ENCODE data around the gene PTGFR. TPM values are rescaled to one million over a fixed set of nuclear protein-coding genes. Genes with fewer than 3 reads are reported as not detected.

The PTGFR gene
- total RNA-seq, 2 experiments from 2014 or later: not detected

DNA sequence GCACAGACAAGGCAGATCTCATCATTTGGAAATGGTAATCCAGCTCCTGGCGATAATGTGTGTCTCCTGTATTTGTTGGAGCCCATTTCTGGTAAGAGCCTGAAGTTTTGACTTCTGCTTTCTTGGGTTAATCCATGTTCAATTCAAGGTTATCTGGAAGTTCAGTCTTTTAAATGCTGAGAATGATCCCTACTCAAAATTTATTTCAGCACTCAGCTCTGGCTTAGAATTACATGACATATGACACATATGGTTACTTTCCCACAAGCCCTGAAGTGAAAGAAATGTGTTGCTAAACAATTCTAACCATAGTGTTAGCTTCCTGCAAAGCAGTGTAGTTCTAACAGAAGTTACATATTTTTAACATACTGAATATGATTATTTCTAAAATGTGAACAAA lies 2.7 kb downstream of the PTGFR start:
- Mint-ChIP-seq H3K27me3 (peaks cover 40% of the 10 kb centered on the region), H3K4me1 (peaks cover 4% of the 10 kb centered on the region), H3K36me3 (no peaks in the 10 kb centered on the region), H3K9me3 (peaks cover 6% of the 10 kb centered on the region), H3K27ac (no peak overlapping the region), H3K4me3 (no peak overlapping the region)
- DNase-seq: no peak

DNA sequence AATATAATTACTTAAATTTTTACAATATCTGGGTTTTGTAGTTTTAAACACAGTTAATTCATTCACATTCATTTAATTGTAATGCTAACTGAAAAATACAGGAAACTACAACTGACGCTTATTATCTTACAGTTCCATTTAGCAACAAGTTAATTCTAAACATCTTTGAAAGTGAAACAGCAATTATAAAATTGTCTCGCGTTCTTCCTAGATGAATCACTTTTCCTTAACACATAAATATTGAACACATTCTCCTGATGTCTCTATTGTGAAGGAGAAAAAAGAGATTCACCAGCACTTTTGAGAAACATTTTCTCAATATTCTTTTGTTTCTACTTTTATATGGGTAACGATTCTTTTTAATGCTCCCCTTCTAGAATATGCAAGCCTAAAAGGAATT lies 6.4 kb downstream of the PTGFR start:
- peaks cover 14% of the 10 kb centered on the region for H3K27me3 Mint-ChIP-seq

DNA sequence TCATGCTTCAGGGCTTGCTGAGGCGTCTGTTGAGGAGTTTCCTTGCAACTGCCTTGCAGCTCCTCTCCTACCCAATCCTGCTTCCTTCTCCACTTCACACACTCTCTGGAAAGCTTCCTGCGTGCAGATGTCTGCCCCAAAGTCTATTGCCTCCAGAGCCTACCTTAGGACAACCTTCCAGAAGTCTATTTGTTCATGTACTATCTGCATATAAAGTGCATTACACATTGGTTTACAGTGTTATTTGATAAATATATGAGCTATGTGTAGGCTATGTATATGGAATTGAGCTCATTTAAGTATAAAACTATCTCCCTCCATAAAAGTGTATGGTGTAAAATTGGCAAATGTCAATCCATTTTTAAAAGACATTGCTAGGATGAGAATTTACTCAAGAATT lies 9.8 kb downstream of the PTGFR start:
- DNase-seq: no peak
- Mint-ChIP-seq H3K27ac (no peak overlapping the region), H3K4me1 (no peaks in the 10 kb centered on the region), H3K27me3 (peaks cover 11% of the 10 kb centered on the region), H3K9me3 (no peaks in the 10 kb centered on the region), H3K36me3 (no peaks in the 10 kb centered on the region), H3K4me3 (no peak overlapping the region)

More for the DNA sequence above, 6.4 kb downstream of the PTGFR start:
- H3K27ac Mint-ChIP-seq: no peak overlapping the region
- no peak for DNase-seq
- no peaks in the 10 kb centered on the region for H3K36me3 Mint-ChIP-seq
- H3K4me3 Mint-ChIP-seq: no peak overlapping the region
- no peaks in the 10 kb centered on the region for H3K4me1 Mint-ChIP-seq
- no peaks in the 10 kb centered on the region for H3K9me3 Mint-ChIP-seq

DNA sequence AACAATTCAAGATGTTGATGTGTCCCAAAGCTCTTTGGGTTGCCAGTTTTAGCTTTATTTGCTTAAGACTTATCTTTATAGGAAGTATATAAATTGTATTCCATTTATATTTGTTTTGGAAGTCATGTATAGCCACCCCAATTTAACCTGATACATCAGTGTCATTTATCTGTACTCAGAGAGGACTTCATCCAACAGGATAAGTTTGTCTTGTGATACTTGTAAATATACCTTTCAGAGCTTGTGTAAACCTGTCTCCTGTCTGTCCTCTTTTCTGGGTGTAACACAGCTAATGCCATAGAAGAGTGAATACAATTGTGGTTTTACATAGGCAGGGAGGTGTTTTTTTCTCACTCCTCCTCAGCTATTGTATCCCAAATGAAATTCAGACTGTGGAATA lies 10.4 kb downstream of the PTGFR start:
- no peak overlapping the region for H3K4me3 Mint-ChIP-seq
- no peak for DNase-seq
- H3K27ac Mint-ChIP-seq: no peak overlapping the region
- no peaks in the 10 kb centered on the region for H3K9me3 Mint-ChIP-seq
- no peaks in the 10 kb centered on the region for H3K36me3 Mint-ChIP-seq
- peaks cover 11% of the 10 kb centered on the region for H3K27me3 Mint-ChIP-seq
- H3K4me1 Mint-ChIP-seq: no peaks in the 10 kb centered on the region

DNA sequence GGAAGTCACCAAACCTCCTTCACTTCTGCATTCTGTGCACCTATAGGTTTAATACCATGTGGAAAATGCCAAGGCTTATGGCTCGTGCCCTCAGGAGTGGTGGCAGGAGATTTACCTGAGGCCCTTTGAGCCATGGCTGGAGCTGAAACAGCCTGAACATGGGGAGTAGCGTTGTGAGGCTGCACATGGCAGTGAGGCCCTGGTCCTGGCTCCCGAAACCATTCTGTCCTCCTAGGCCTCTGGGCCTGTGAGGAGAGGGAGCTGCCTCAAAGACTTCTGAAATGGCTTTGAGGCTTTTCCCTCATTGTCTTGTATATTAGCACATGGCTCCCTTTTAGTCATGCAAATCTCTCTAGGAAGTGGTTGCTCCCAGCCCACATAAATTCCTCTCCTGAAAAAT lies 20.6 kb downstream of the PTGFR start:
- no peak for DNase-seq
- no peak overlapping the region for H3K4me3 Mint-ChIP-seq
- no peak overlapping the region for H3K27ac Mint-ChIP-seq
- no peaks in the 10 kb centered on the region for H3K4me1 Mint-ChIP-seq
- peaks cover 4% of the 10 kb centered on the region for H3K27me3 Mint-ChIP-seq
- H3K36me3 Mint-ChIP-seq: no peaks in the 10 kb centered on the region
- peaks cover 11% of the 10 kb centered on the region for H3K9me3 Mint-ChIP-seq

DNA sequence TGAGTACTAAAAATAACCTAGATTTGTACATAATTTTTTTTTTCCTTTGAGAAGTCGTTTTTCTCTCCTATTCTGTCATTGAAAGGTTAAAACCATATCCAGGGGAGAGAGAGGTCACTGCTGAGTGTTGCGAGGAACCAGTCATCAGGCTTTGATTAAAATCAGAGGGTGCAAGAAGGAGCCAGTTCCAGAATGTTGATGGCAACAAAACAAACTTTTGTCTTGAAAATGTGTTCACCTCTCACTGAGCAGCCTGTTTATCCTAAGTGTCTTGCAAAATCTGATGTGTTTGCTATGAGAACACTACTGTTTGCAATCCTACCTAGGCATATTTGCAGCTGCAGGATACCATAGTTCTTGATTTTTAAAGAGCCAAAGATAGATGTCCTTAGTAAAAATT lies 25.9 kb downstream of the PTGFR start:
- H3K27ac Mint-ChIP-seq: no peak overlapping the region
- H3K27me3 Mint-ChIP-seq: peaks cover 4% of the 10 kb centered on the region
- no peaks in the 10 kb centered on the region for H3K4me1 Mint-ChIP-seq
- H3K4me3 Mint-ChIP-seq: no peak overlapping the region
- H3K9me3 Mint-ChIP-seq: peaks cover 9% of the 10 kb centered on the region
- DNase-seq: no peak
- no peaks in the 10 kb centered on the region for H3K36me3 Mint-ChIP-seq

DNA sequence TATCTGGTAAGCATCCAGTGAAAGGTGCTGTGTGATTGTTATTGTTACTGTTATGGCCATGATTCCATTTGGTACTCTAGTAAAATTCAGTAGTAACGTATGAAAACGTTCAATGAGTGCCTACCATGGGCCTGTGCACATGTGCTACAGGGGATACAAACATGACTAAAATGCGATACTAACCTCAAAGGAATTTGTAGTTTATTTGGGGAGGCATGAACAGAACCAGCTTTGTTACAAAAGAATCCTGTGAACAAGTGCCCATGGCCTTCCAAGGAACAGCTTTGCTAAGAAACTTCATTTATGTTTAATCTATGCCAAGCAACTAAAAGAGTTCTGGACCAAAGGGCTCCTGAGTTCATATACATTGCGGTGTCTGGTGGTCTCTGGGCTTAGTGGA lies 28.7 kb downstream of the PTGFR start:
- Mint-ChIP-seq H3K27ac (no peak overlapping the region), H3K36me3 (no peaks in the 10 kb centered on the region), H3K4me3 (no peak overlapping the region), H3K27me3 (no peaks in the 10 kb centered on the region), H3K9me3 (no peaks in the 10 kb centered on the region), H3K4me1 (no peaks in the 10 kb centered on the region)
- no peak for DNase-seq

DNA sequence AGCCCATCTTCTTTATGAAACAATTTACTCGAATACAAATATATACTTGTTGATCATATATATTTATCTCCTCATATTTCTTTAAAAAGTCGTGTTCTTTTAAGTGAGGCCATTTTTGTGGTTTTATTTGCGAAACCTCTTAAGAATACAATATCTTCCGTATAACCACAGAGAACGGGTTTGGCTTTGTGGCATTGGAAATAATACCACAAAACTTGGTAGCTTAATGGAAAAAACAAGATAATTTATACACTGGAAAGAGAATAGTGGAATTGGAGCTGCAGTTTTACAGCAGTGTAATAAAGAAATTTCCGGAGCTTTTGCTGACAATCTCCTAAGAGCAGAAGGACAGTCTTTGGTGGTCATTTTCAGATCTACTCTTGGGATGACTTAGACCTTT lies 29.4 kb downstream of the PTGFR start:
- Mint-ChIP-seq H3K4me1 (no peaks in the 10 kb centered on the region), H3K36me3 (no peaks in the 10 kb centered on the region), H3K4me3 (no peak overlapping the region), H3K27me3 (no peaks in the 10 kb centered on the region), H3K9me3 (no peaks in the 10 kb centered on the region), H3K27ac (no peak overlapping the region)
- no peak for DNase-seq

DNA sequence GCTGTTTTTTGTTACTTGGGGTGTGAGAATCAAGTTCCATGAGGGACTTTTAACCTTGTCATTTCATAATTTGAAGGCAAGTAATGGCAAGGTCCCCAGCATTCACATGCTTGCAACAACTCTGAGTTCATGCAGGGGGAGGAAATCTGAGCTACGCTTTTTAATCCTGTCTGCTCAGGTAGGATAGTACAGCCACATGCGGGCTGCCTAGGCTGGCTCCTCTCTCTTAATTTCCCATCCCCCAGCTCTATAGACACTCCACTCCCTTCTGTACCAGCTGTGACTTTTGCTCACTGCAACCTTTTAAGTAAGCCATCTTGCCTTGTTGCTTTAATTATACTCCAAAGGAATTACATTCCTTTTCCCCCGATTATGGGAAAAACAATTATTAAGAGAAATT lies 30.1 kb downstream of the PTGFR start:
- no peak overlapping the region for H3K27ac Mint-ChIP-seq
- no peaks in the 10 kb centered on the region for H3K36me3 Mint-ChIP-seq
- no peaks in the 10 kb centered on the region for H3K4me1 Mint-ChIP-seq
- no peak for DNase-seq
- H3K27me3 Mint-ChIP-seq: no peaks in the 10 kb centered on the region
- H3K9me3 Mint-ChIP-seq: no peaks in the 10 kb centered on the region
- no peak overlapping the region for H3K4me3 Mint-ChIP-seq

DNA sequence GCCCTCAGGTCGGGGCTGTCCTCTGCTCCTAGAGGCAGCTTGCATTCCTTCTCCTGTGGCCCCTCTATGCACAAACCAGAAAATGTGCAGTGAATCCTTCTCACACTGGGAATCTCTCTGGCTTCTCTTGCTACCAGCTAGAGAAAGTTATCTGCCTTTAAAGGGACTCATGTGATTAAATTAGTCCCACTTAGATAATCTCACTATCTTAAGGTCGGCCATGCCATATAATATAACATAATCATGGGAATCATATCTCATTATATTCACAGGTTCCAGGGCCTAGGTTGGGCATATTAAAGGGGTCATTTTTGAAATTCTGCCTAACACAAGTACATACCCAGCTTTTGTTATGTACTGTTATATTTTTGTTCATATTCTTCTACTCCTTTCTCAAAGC lies 31.4 kb downstream of the PTGFR start:
- H3K27ac Mint-ChIP-seq: no peak overlapping the region
- H3K36me3 Mint-ChIP-seq: no peaks in the 10 kb centered on the region
- H3K4me3 Mint-ChIP-seq: no peak overlapping the region
- no peaks in the 10 kb centered on the region for H3K4me1 Mint-ChIP-seq
- DNase-seq: no peak
- no peaks in the 10 kb centered on the region for H3K9me3 Mint-ChIP-seq
- H3K27me3 Mint-ChIP-seq: no peaks in the 10 kb centered on the region

DNA sequence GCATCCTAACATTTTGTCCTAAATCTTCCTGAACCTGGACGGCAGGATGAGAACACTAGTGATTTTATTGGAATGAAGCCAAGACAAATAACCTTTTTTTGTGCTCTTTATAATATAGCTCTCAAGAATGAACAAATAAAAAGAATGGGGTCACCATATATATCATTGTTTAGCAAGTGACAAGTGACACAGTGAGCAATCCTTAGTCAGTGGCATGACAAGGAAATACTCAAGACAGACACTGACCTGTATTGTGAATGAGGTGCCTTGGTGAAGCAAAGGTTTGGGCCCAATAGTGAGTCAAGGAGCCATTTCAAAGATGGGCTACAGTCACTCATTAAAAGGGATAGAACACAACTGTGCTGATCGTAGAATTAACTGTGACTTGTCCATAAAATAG lies 35.7 kb downstream of the PTGFR start:
- no peak for DNase-seq
- H3K27me3 Mint-ChIP-seq: no peaks in the 10 kb centered on the region

DNA sequence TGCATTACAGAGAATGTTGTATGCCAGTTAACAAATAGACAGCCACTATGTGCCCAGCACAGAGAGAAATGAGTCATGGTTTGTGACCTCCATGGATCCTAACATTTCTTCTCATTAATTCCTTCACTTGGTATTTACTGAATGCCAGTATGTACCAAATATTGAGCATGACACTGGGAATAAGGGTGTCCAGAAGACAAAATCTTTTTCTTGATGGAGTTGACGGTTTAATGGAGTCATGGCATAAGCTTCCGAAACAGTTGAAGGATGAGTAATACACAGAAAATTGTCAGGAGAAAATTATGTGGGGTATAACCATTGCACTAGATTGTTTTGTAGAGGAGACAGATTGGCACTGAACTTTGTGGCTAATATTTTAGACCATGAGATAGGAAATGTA lies 36.9 kb downstream of the PTGFR start:
- Mint-ChIP-seq H3K27me3 (no peaks in the 10 kb centered on the region), H3K4me1 (no peaks in the 10 kb centered on the region), H3K4me3 (no peak overlapping the region), H3K27ac (no peak overlapping the region), H3K36me3 (no peaks in the 10 kb centered on the region), H3K9me3 (no peaks in the 10 kb centered on the region)
- DNase-seq: no peak

More for the DNA sequence above, 35.7 kb downstream of the PTGFR start:
- H3K4me1 Mint-ChIP-seq: no peaks in the 10 kb centered on the region
- H3K4me3 Mint-ChIP-seq: no peak overlapping the region
- H3K9me3 Mint-ChIP-seq: no peaks in the 10 kb centered on the region
- no peaks in the 10 kb centered on the region for H3K36me3 Mint-ChIP-seq
- H3K27ac Mint-ChIP-seq: no peak overlapping the region

DNA sequence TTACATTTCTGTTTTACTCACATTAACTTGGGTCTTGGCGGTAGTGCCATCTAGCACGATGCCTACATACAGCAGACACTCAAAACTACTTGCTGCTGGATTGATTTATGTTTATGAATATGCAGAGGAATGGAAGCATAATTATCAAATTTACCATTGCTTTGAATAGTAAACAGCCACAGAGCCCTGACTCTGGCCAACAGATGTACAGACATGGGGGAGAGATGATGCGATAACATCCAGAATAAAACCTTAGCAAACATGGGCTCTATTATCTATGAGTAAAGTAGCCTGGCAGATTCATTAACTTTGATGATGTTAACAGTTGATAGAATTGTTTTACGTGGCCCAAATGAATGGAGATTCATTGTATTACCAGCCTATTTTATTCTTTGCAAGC lies 42.8 kb downstream of the PTGFR start:
- H3K27ac Mint-ChIP-seq: no peak overlapping the region
- no peaks in the 10 kb centered on the region for H3K27me3 Mint-ChIP-seq
- no peaks in the 10 kb centered on the region for H3K4me1 Mint-ChIP-seq
- H3K4me3 Mint-ChIP-seq: no peak overlapping the region
- H3K36me3 Mint-ChIP-seq: no peaks in the 10 kb centered on the region
- no peak for DNase-seq
- H3K9me3 Mint-ChIP-seq: no peaks in the 10 kb centered on the region

DNA sequence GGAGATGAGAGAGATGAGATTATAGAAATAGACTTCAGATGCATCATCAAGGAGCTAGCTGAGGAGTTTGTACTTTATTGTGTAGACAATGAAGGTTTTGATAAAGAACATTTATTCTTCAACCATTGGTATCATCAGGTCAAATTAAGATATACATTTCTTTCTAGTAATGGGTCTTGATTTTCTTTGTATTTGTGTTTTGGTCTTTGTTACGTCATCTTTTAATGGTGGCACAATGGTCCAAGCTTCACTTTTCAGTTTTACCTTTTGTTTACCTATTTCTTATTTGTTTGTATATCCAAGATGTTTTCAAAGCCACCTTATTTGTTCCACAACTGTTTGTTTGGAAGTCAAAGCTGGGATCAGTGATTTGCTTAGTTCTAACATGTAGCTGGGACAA lies 44.5 kb downstream of the PTGFR start:
- no peak overlapping the region for H3K4me3 Mint-ChIP-seq
- H3K27me3 Mint-ChIP-seq: no peaks in the 10 kb centered on the region
- no peaks in the 10 kb centered on the region for H3K36me3 Mint-ChIP-seq
- DNase-seq: no peak
- H3K9me3 Mint-ChIP-seq: no peaks in the 10 kb centered on the region
- no peaks in the 10 kb centered on the region for H3K4me1 Mint-ChIP-seq
- no peak overlapping the region for H3K27ac Mint-ChIP-seq

DNA sequence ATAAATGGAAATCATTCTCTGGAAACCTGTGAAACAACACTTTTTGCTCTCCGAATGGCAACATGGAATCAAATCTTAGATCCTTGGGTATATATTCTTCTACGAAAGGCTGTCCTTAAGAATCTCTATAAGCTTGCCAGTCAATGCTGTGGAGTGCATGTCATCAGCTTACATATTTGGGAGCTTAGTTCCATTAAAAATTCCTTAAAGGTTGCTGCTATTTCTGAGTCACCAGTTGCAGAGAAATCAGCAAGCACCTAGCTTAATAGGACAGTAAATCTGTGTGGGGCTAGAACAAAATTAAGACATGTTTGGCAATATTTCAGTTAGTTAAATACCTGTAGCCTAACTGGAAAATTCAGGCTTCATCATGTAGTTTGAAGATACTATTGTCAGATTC lies 45.7 kb downstream of the PTGFR start:
- no peaks in the 10 kb centered on the region for H3K4me1 Mint-ChIP-seq
- H3K36me3 Mint-ChIP-seq: peaks cover 2% of the 10 kb centered on the region
- no peak overlapping the region for H3K27ac Mint-ChIP-seq
- H3K4me3 Mint-ChIP-seq: no peak overlapping the region
- peaks cover under 1% of the 10 kb centered on the region for H3K9me3 Mint-ChIP-seq
- no peak for DNase-seq
- no peaks in the 10 kb centered on the region for H3K27me3 Mint-ChIP-seq

DNA sequence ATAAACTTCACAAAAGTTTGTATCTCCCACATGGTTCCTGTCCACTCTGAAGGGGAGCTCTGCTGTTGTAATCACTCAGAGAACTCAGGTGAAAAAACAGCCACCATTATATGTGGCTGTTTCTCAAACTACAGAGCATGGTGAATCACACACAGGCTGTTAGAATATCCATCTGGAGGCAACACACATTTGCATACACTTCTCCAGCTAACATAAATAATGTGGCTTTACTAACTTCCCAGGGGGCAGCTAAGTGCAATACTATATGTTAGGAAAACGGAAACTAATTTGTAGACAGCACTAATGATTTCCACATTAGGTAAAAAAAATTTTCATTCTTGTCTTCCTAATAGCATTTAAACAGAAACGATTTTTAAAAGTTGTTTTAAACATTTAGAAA lies 49.3 kb downstream of the PTGFR start:
- peaks cover 2% of the 10 kb centered on the region for H3K36me3 Mint-ChIP-seq
- no peak overlapping the region for H3K27ac Mint-ChIP-seq
- no peaks in the 10 kb centered on the region for H3K27me3 Mint-ChIP-seq
- H3K9me3 Mint-ChIP-seq: peaks cover 7% of the 10 kb centered on the region
- H3K4me3 Mint-ChIP-seq: no peak overlapping the region
- H3K4me1 Mint-ChIP-seq: no peaks in the 10 kb centered on the region
- no peak for DNase-seq

DNA sequence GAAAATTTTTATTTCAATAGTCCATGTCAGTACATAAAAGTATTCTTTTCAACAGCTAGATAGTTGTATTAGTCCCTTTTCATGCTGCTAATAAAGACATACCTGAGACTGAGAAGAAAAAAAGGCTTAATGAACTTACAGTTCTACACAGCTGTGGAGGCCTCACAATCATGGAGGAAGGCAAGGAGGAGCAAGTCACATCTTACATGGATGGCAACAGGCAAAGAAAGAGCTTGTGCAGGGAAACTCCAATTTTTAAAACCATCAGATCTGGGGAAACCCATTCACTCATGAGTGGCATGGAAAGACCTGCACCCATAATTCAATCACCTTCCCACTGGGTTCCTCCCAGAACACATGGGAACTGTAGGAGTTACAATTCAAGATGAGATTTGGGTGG lies 50.7 kb downstream of the PTGFR start:
- peaks cover 2% of the 10 kb centered on the region for H3K36me3 Mint-ChIP-seq
- no peak overlapping the region for H3K27ac Mint-ChIP-seq
- DNase-seq: no peak
- no peaks in the 10 kb centered on the region for H3K27me3 Mint-ChIP-seq
- H3K4me1 Mint-ChIP-seq: no peaks in the 10 kb centered on the region
- H3K4me3 Mint-ChIP-seq: no peak overlapping the region
- H3K9me3 Mint-ChIP-seq: peaks cover 7% of the 10 kb centered on the region
